Thoracic aorta (tissue), 2 donors: Measurements from ENCODE around the gene TBC1D5. TPM values are rescaled to one million over a fixed set of nuclear protein-coding genes. Genes with fewer than 3 reads are reported as not detected.

Experiments used
- ATAC-seq: fragments of 150-250 bp; one replicate; pipeline ENCODE4 v1.8.0; 2017; ENCODE audit warnings: low read depth; ENCODE audit not compliant: insufficient number of reproducible peaks, low FRiP score
- DNase-seq: peaks from one replicate; pipeline ENCODE4 v3.0.0-alpha.2; 2020; ENCODE audit warnings: low spot score
- H3K27ac ChIP-seq, 2 donors: fragments of 200-600 bp; sonication (generic); 1 replicate in 1 of 2; 2 replicates in 1 of 2; pipeline ENCODE4 v1.5.1; 2016; ENCODE audit warnings: mild to moderate bottlenecking in 2 of 2, moderate library complexity in 2 of 2
- H3K27me3 ChIP-seq: fragments of 200-600 bp; sonication (generic); replicated peaks from 2 replicates; pipeline ENCODE4 v1.6.0; 2016; ENCODE audit warnings: mild to moderate bottlenecking; ENCODE audit not compliant: insufficient read depth
- H3K36me3 ChIP-seq: fragments of 200-600 bp; sonication (generic); one replicate; pipeline ENCODE4 v1.5.1; 2016
- H3K4me1 ChIP-seq, 2 donors: fragments of 200-600 bp; sonication (generic); 1 replicate in 1 of 2; 2 replicates in 1 of 2; pipeline versions ENCODE4 v1.5.1 to v1.6.0; 2016; ENCODE audit warnings: low read depth in 2 of 2, mild to moderate bottlenecking in 1 of 2; ENCODE audit not compliant: control insufficient read depth in 1 of 2
- H3K4me3 ChIP-seq: fragments of 200-600 bp; sonication (generic); 2 replicates; pipeline ENCODE4 v1.5.1; 2016; ENCODE audit warnings: mild to moderate bottlenecking
- H3K9me3 ChIP-seq: fragments of 200-600 bp; sonication (generic); 2 replicates; pipeline ENCODE4 v1.5.1; 2016
- CTCF ChIP-seq: fragments of 200-600 bp; sonication (generic); IDR thresholded peaks from one replicate; pipeline ENCODE4 v1.5.1; 2019; ENCODE audit warnings: antibody characterized with exemption
- total RNA-seq, 2 donors: library from RNA; depleted of rRNA; stranded (reverse); fragments of >200 nt; gene quantifications; one replicate each; pipeline versions ENCODE4 v1.1.0 to v1.2.3, GENCODE V29; 2016

TBC1D5 gene
- total RNA-seq, 2 donors from 2014 or later: 80.6 to 103 TPM

GRCh38 chr3:17390785-17391184 is 351.6 kb downstream of the TBC1D5 start:
- DNase-seq: no peak
- no peak overlapping the region for H3K27ac ChIP-seq
- no peaks in the 10 kb centered on the region for H3K9me3 ChIP-seq
- H3K4me1 ChIP-seq: no peaks in the 10 kb centered on the region
- peak; percentile 28 for ATAC-seq
- H3K27me3 ChIP-seq: no peaks in the 10 kb centered on the region
- no peak overlapping the region for H3K4me3 ChIP-seq
- TF ChIP-seq CTCF: no peak
- peaks cover 4% of the 10 kb centered on the region for H3K36me3 ChIP-seq

- no peak for TF ChIP-seq CTCF
- DNase-seq (no peak), ATAC-seq (no peak)
- H3K4me1 ChIP-seq: no peaks in the 10 kb centered on the region
- H3K27me3 ChIP-seq: no peaks in the 10 kb centered on the region
- no peaks in the 10 kb centered on the region for H3K9me3 ChIP-seq
- no peak overlapping the region for H3K4me3 ChIP-seq
- H3K27ac ChIP-seq: no peak overlapping the region
- peaks cover 4% of the 10 kb centered on the region for H3K36me3 ChIP-seq
Measured at GRCh38 chr3:17387108-17387507, 355.3 kb downstream of the TBC1D5 start.

- H3K9me3 ChIP-seq: no peaks in the 10 kb centered on the region
- H3K27me3 ChIP-seq: no peaks in the 10 kb centered on the region
- peaks cover 4% of the 10 kb centered on the region for H3K36me3 ChIP-seq
- DNase-seq (no peak), ATAC-seq (no peak)
- no peaks in the 10 kb centered on the region for H3K4me1 ChIP-seq
- TF ChIP-seq CTCF: no peak
- no peak overlapping the region for H3K27ac ChIP-seq
- no peak overlapping the region for H3K4me3 ChIP-seq
Measured at GRCh38 chr3:17386432-17386831, 356.0 kb downstream of the TBC1D5 start.

- H3K9me3 ChIP-seq: no peaks in the 10 kb centered on the region
- no peaks in the 10 kb centered on the region for H3K27me3 ChIP-seq
- no peak for DNase-seq
- H3K4me1 ChIP-seq: no peaks in the 10 kb centered on the region
- no peak overlapping the region for H3K27ac ChIP-seq
- H3K36me3 ChIP-seq: no peaks in the 10 kb centered on the region
- H3K4me3 ChIP-seq: no peak overlapping the region
- ATAC-seq: no peak
- no peak for TF ChIP-seq CTCF
Measured at GRCh38 chr3:17384567-17385296, 357.7 kb downstream of the TBC1D5 start.

- Histone ChIP-seq H3K27ac (no peak overlapping the region), H3K4me3 (no peak overlapping the region), H3K4me1 (peaks cover 4 to 14% of the 10 kb centered on the region in 2 donors), H3K27me3 (no peaks in the 10 kb centered on the region), H3K36me3 (peaks cover 3% of the 10 kb centered on the region), H3K9me3 (no peaks in the 10 kb centered on the region)
- no peak for DNase-seq
- no peak for TF ChIP-seq CTCF
- no peak for ATAC-seq
Measured at GRCh38 chr3:17373304-17373703, 369.1 kb downstream of the TBC1D5 start.
